Neural crest cell (in vitro differentiated cells): ENCODE results near the gene DNAJA3. TPM values are rescaled to one million over a fixed set of nuclear protein-coding genes. Genes with fewer than 3 reads are reported as not detected.

Source experiments
- DNase-seq: peaks from one replicate; pipeline ENCODE4 v3.0.0; 2021; ENCODE audit warnings: low read depth, mixed read lengths, low spot score
- H3K27ac Mint-ChIP-seq: one replicate; pipeline ENCODE4 v1.8.0; 2021; ENCODE audit warnings: mild to moderate bottlenecking, mixed read lengths; ENCODE audit not compliant: unreplicated experiment
- H3K27me3 Mint-ChIP-seq: 2 replicates; pipeline ENCODE4 v1.8.0; 2021; ENCODE audit warnings: low read depth, mild to moderate bottlenecking, mixed read lengths
- H3K36me3 Mint-ChIP-seq: 2 replicates; pipeline ENCODE4 v1.8.0; 2021; ENCODE audit warnings: low read depth, mild to moderate bottlenecking, mixed read lengths
- H3K4me1 Mint-ChIP-seq: 2 replicates; pipeline ENCODE4 v1.8.0; 2021; ENCODE audit warnings: mixed read lengths
- H3K4me3 Mint-ChIP-seq: one replicate; pipeline ENCODE4 v1.8.0; 2021; ENCODE audit warnings: mild to moderate bottlenecking, mixed read lengths
- H3K9me3 Mint-ChIP-seq: 2 replicates; pipeline ENCODE4 v1.8.0; 2021; ENCODE audit warnings: mixed read lengths
- total RNA-seq: library from RNA; stranded (reverse); gene quantifications from 2 replicates; pipeline ENCODE4 v1.2.1, GENCODE V29; 2021
- TF ChIP-seq, protein P1 (sequence below): fragments of 200-600 bp; sonication (generic); conservative IDR thresholded peaks from 2 replicates; pipeline ENCODE4 v1.5.0; 2021; ENCODE audit warnings: antibody characterized with exemption, mild to moderate bottlenecking

The DNAJA3 gene
- total RNA-seq, 1 donor from 2014 or later = 45.1 TPM

DNA sequence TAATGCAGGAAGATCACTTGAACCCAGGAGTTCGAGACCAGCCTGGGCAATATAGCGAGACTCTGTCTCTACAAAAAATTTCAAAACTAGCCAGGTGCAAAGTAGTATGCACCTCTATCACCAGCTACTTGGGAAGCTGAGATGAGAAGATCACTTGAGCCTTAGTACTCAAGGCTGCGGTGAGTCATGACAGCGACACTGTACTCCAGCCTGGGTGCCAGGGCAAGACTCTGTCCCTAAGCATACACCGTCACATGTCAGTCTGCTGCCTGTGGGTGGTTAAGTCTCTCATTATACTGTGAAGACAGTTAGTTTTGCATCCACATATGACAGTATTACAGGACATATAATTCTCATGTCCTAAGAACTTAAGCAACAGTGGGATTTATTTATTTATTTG, 27.0 kb downstream of the DNAJA3 start:
- no peaks in the 10 kb centered on the region for H3K27me3 Mint-ChIP-seq
- no peaks in the 10 kb centered on the region for H3K9me3 Mint-ChIP-seq
- no peak overlapping the region for H3K27ac Mint-ChIP-seq
- H3K4me1 Mint-ChIP-seq = no peaks in the 10 kb centered on the region
- TF ChIP-seq, protein P1, sequence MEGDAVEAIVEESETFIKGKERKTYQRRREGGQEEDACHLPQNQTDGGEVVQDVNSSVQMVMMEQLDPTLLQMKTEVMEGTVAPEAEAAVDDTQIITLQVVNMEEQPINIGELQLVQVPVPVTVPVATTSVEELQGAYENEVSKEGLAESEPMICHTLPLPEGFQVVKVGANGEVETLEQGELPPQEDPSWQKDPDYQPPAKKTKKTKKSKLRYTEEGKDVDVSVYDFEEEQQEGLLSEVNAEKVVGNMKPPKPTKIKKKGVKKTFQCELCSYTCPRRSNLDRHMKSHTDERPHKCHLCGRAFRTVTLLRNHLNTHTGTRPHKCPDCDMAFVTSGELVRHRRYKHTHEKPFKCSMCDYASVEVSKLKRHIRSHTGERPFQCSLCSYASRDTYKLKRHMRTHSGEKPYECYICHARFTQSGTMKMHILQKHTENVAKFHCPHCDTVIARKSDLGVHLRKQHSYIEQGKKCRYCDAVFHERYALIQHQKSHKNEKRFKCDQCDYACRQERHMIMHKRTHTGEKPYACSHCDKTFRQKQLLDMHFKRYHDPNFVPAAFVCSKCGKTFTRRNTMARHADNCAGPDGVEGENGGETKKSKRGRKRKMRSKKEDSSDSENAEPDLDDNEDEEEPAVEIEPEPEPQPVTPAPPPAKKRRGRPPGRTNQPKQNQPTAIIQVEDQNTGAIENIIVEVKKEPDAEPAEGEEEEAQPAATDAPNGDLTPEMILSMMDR = no peak
- no peak overlapping the region for H3K4me3 Mint-ChIP-seq
- DNase-seq = no peak
- H3K36me3 Mint-ChIP-seq = peaks cover 3% of the 10 kb centered on the region

DNA sequence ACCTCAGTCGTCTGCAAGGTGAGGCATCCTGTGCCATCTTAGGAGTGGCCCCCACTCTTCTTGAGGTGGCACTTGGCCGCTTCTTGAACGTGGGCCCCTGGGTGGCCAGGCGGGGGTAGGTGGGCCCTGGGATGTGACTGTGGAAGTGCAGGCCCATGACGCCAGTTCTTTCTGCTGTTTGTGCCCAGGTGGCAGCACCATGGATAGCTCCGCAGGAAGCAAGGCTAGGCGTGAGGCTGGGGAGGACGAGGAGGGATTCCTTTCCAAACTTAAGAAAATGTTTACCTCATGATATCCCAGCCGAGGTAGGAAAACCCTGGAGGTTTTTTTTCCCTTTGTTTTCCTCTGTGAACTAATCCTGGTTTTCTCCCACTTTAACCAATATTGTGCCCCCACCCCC, 29.0 kb downstream of the DNAJA3 start:
- Mint-ChIP-seq H3K36me3 (peaks cover 5% of the 10 kb centered on the region), H3K4me1 (no peaks in the 10 kb centered on the region), H3K27me3 (no peaks in the 10 kb centered on the region), H3K27ac (no peak overlapping the region), H3K4me3 (no peak overlapping the region), H3K9me3 (no peaks in the 10 kb centered on the region)
- TF ChIP-seq, protein P1 = no peak
- DNase-seq = no peak

DNA sequence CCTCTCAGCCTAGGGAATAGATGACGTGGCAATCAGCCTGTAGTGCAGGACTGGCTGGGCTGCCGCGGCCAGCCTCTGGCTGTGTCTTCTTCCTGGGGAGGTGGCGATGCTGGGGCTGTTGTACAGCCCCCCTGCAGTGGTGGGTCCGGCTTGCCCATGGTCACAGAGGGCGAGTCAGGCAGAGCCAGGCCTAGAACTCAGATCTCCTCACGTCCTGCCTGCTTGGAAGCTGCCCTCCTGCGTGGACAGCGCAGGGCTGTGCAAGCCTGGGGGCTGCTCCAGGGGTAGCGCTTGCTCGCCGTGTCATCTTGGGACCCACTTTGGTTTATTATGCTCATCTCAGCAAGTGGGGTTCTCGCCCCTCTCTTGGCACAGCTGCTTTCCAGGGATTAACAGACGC, 29.4 kb downstream of the DNAJA3 start:
- no peak for DNase-seq
- Mint-ChIP-seq H3K27me3 (no peaks in the 10 kb centered on the region), H3K36me3 (peaks cover 5% of the 10 kb centered on the region), H3K9me3 (no peaks in the 10 kb centered on the region), H3K27ac (no peak overlapping the region), H3K4me3 (no peak overlapping the region), H3K4me1 (no peaks in the 10 kb centered on the region)
- TF ChIP-seq, protein P1 = no peak

DNA sequence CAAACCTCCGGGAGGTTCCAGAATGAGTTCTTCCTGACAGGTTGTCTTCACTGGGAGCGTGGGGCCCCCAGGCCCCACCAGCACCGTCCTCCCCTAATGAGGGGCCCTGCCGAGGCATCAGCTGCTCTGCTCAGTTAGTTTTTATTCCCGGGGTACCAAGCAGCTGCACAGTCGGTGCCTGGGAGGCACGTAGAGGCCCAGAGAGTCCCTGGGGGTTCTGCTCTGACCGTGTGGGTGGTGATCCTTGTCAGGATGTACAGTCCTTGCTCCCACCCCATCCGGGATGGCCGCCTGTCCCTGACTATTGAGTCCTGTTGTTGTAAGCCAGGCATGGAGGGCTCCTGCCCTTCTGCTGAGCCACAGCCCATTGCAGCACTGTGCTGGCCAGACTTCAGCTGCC, 30.3 kb downstream of the DNAJA3 start:
- TF ChIP-seq, protein P1 = no peak
- Mint-ChIP-seq H3K36me3 (peaks cover 7% of the 10 kb centered on the region), H3K27me3 (no peaks in the 10 kb centered on the region), H3K9me3 (no peaks in the 10 kb centered on the region), H3K4me3 (no peak overlapping the region), H3K4me1 (peaks cover 2% of the 10 kb centered on the region), H3K27ac (no peak overlapping the region)
- DNase-seq = no peak

DNA sequence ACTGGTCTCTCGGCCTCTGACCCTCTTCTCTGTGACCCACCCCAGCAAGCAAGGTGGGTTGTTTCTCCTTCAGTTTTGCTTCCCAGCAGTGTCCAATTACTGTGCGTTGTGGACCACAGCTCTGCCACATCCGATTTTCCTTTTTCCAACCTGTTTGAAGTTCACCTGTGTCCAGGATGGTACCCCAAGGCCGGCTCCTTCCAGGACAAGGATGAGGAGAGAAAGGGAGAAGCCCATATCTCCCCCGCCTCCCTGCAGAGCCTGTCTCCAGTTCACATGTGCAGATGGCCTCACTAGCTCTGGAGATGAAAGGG, 35.2 kb downstream of the DNAJA3 start:
- TF ChIP-seq, protein P1 = no peak
- no peak overlapping the region for H3K4me3 Mint-ChIP-seq
- H3K36me3 Mint-ChIP-seq = peaks cover 8% of the 10 kb centered on the region
- H3K9me3 Mint-ChIP-seq = no peaks in the 10 kb centered on the region
- no peaks in the 10 kb centered on the region for H3K27me3 Mint-ChIP-seq
- peaks cover 19% of the 10 kb centered on the region for H3K4me1 Mint-ChIP-seq
- H3K27ac Mint-ChIP-seq = no peak overlapping the region
- no peak for DNase-seq
